NCI-H748 (cell line): ENCODE measurements around the gene RNF31.

ENCODE experiments used
- DNase-seq: peaks from one replicate; lab custom pipeline; 2025; ENCODE audit not compliant: unreplicated experiment; lab: John Stamatoyannopoulos, UW

The RNF31 gene

GRCh38 chr14:24181371-24182077, 34.2 kb downstream of the RNF31 start:
- no peak for DNase-seq

- DNase-seq, result no peak
Measured at GRCh38 chr14:24182110-24182882, 35.0 kb downstream of the RNF31 start.

GRCh38 chr14:24183014-24183481, 35.8 kb downstream of the RNF31 start:
- DNase-seq, result no peak

- DNase-seq, result no peak
Measured at GRCh38 chr14:24184104-24184970, 37.0 kb downstream of the RNF31 start.

- no peak for DNase-seq
Measured at GRCh38 chr14:24185026-24185425, 37.7 kb downstream of the RNF31 start.

GRCh38 chr14:24185741-24186140, 38.4 kb downstream of the RNF31 start:
- DNase-seq, result no peak

- no peak for DNase-seq
Measured at GRCh38 chr14:24186831-24187538, 39.7 kb downstream of the RNF31 start.

- no peak for DNase-seq
Measured at GRCh38 chr14:24187539-24187915, 40.2 kb downstream of the RNF31 start.

GRCh38 chr14:24188251-24189058, 41.2 kb downstream of the RNF31 start, which contains the start of gene IPO4:
TSS of gene IPO4 (minus strand) at chr14:24188816. CDS start at chr14:24188787, 29 bp downstream.
- peak; percentile 99 for DNase-seq

- no peak for DNase-seq
Measured at GRCh38 chr14:24189059-24189375, 41.7 kb downstream of the RNF31 start.

GRCh38 chr14:24189460-24189859, 42.2 kb downstream of the RNF31 start:
- DNase-seq, result no peak

GRCh38 chr14:24190416-24190815, 43.1 kb downstream of the RNF31 start:
- DNase-seq, result no peak

GRCh38 chr14:24192933-24193332, 45.6 kb downstream of the RNF31 start:
- no peak for DNase-seq

- no peak for DNase-seq
Measured at GRCh38 chr14:24194186-24194872, 47.0 kb downstream of the RNF31 start.

- DNase-seq, result no peak
Measured at GRCh38 chr14:24194873-24195185, 47.5 kb downstream of the RNF31 start.

- DNase-seq, result peak; percentile 85
Measured at GRCh38 chr14:24195186-24196070, 48.1 kb downstream of the RNF31 start, which contains the start of gene TM9SF1. TSS of gene TM9SF1 (minus strand) at chr14:24195441. CDS start at chr14:24195019, 422 bp downstream.

GRCh38 chr14:24196071-24197055, 49.1 kb downstream of the RNF31 start:
- peak; percentile 51 for DNase-seq
